GM12878 (cell line): ENCODE results near the gene RPL10. TPM values are rescaled to one million over a fixed set of nuclear protein-coding genes. Genes with fewer than 3 reads are reported as not detected.

Source experiments
- ATAC-seq: fragments of 200-7000 bp; cut with Tn5 transposase; 3 replicates; pipeline ENCODE4 v1.9.1; 2020; ENCODE audit warnings: mild to moderate bottlenecking, moderate library complexity
- BruUV-seq: library from RNA; stranded (reverse); fragments of 400-500 nt; replicated peaks from 2 replicates; lab custom pipeline; 2021; lab: Mats Ljungman, UMichigan
- CTCF ChIA-PET: fragments of 300-600 bp; sonication (Branson Sonifier 250); formaldehyde crosslinking; extraction: SDS; loops from one replicate; lab custom pipeline; 2021; ENCODE audit warnings: inconsistent platforms; lab: Yijun Ruan, JAX
- POLR2A ChIA-PET: fragments of 350-600 bp; formaldehyde crosslinking; extraction: SDS; loops from one replicate; lab custom pipeline; 2021; ENCODE audit warnings: inconsistent platforms; lab: Charles Lee
- RAD21 ChIA-PET: fragments of 300-600 bp; sonication (Branson Sonifier 250); formaldehyde crosslinking; loops from one replicate; lab custom pipeline; 2023; ENCODE audit warnings: antibody characterized with exemption; ENCODE audit not compliant: unreplicated experiment; lab: Charles Lee
- SMC1A ChIA-PET: fragments of 300-600 bp; sonication (Branson Sonifier 250); formaldehyde crosslinking; loops from one replicate; lab custom pipeline; 2023; ENCODE audit not compliant: unreplicated experiment, uncharacterized antibody; lab: Charles Lee
- DNase-seq: peaks from one replicate; pipeline ENCODE4 v3.0.0-alpha.2; 2011; ENCODE audit warnings: low read depth, low spot score
- FAIRE-seq: peaks from 3 replicates; lab custom pipeline; 2011; peaks lifted over from hg19 to GRCh38; lab: Jason Lieb, UNC
- H2AFZ ChIP-seq: 2 replicates; pipeline ENCODE4 v1.6.0; 2011; ENCODE audit warnings: low read depth, low read length, control low read depth; ENCODE audit not compliant: control insufficient read depth
- H3K27ac ChIP-seq: 2 replicates; pipeline ENCODE4 v1.5.1; 2011; ENCODE audit warnings: control low read depth; ENCODE audit not compliant: control insufficient read depth, insufficient read depth
- H3K27me3 ChIP-seq, 2 experiments: replicated peaks in 1 of 2; 2 replicates each; pipeline versions ENCODE4 v1.6.0 to v1.6.1; 2011; ENCODE audit warnings: low read length in 1 of 2; ENCODE audit not compliant: control insufficient read depth in 2 of 2, insufficient read depth in 2 of 2
- H3K36me3 ChIP-seq, 2 experiments: 2 replicates each; pipeline ENCODE4 v1.5.1; 2011; ENCODE audit warnings: low read length in 1 of 2; ENCODE audit not compliant: control insufficient read depth in 2 of 2, insufficient read depth in 2 of 2
- H3K4me1 ChIP-seq: 2 replicates; pipeline ENCODE4 v1.6.1; 2011; ENCODE audit warnings: mild to moderate bottlenecking, low read length, moderate library complexity, mixed read lengths; ENCODE audit not compliant: control insufficient read depth, insufficient read depth
- H3K4me2 ChIP-seq: 2 replicates; pipeline ENCODE4 v1.6.0; 2011; ENCODE audit warnings: control low read depth; ENCODE audit not compliant: control insufficient read depth, insufficient read depth
- H3K4me3 ChIP-seq: fragments of 200-600 bp; sonication (generic); 2 replicates; pipeline ENCODE4 v1.5.1; 2016
- H3K79me2 ChIP-seq: 2 replicates; pipeline ENCODE4 v1.6.0; 2011; ENCODE audit warnings: low read length; ENCODE audit not compliant: control insufficient read depth, insufficient read depth
- H3K9ac ChIP-seq: 2 replicates; pipeline ENCODE4 v1.8.0; 2011; ENCODE audit warnings: low read length, control low read depth, mixed read lengths; ENCODE audit not compliant: control insufficient read depth, insufficient read depth
- H3K9me3 ChIP-seq: replicated peaks from 3 replicates; pipeline ENCODE4 v1.5.1; 2011; ENCODE audit warnings: mild to moderate bottlenecking, low read length; ENCODE audit not compliant: control insufficient read depth, insufficient read depth
- H4K20me1 ChIP-seq: 2 replicates; pipeline ENCODE4 v1.6.0; 2011; ENCODE audit not compliant: control insufficient read depth, insufficient read depth
- GATAD2B ChIP-seq: fragments of 450-650 bp; conservative IDR thresholded peaks from 2 replicates; pipeline ENCODE4 v1.6.1; 2017; ENCODE audit warnings: low read depth, mild to moderate bottlenecking, moderate library complexity
- NFYA ChIP-seq: IDR thresholded peaks from 2 replicates; pipeline ENCODE4 v1.6.1; 2011; ENCODE audit warnings: low read depth, mild to moderate bottlenecking, low read length, improper control_type of control experiment, borderline replicate concordance
- NR2C2 ChIP-seq: IDR thresholded peaks from 2 replicates; pipeline ENCODE4 v1.6.1; 2011; ENCODE audit warnings: borderline replicate concordance, low read depth; ENCODE audit not compliant: control insufficient read depth, insufficient read length
- PKNOX1 ChIP-seq: fragments of 450-650 bp; IDR thresholded peaks from 2 replicates; pipeline ENCODE4 v1.6.1; 2016; ENCODE audit warnings: mild to moderate bottlenecking
- SIX5 ChIP-seq: IDR thresholded peaks from 2 replicates; pipeline ENCODE4 v1.6.1; 2011; ENCODE audit warnings: mild to moderate bottlenecking, low read depth, low read length, moderate library complexity; ENCODE audit not compliant: severe bottlenecking
- TCF3 ChIP-seq: IDR thresholded peaks from 2 replicates; pipeline ENCODE4 v1.6.1; 2012; ENCODE audit warnings: low read depth, mild to moderate bottlenecking, low read length, borderline replicate concordance; ENCODE audit not compliant: insufficient read depth
- WGBS: methylation state at CpG from one replicate; pipeline ENCODE4 v1.1.6; 2016; ENCODE audit warnings: low lambda C conversion rate; ENCODE audit not compliant: insufficient replicate concordance, insufficient coverage; ENCODE audit errors: missing lambda C conversion rate; 5-methylcytosine and 5-hydroxymethylcytosine counted together
- in situ Hi-C: fragments of 300-500 bp; cut with MboI; formaldehyde crosslinking; loops from 9 replicates; pipeline ENCODE4 v1.14.3; 2018; ENCODE audit warnings: mixed read lengths
- intact Hi-C: fragments of 100-400 bp; cut with micrococcal nuclease; formaldehyde crosslinking; loops from one replicate; pipeline ENCODE4 v1.14.2; 2022; ENCODE audit not compliant: unreplicated experiment
- polyA plus RNA-seq, 11 experiments: library from polyadenylated mRNA; depleted of rRNA in 4 of 11; unstranded in 6 of 11; stranded (reverse) in 5 of 11; fragments of >200 nt; fragmentation: Nextera tagmentation in 4 of 11; fragmentation: Illumina TruSeq in 1 of 11; extraction: Ambion mirVana in 4 of 11; extraction: Trizol in 1 of 11; gene quantifications; 1 replicate in 1 of 11; 2 replicates in 10 of 11; pipeline versions ENCODE4 v1.2.1 to v1.2.3, GENCODE V29; 2011 to 2016; ENCODE audit warnings: inconsistent platforms in 2 of 11, missing spikeins in 2 of 11, low read depth in 1 of 11
- total RNA-seq, 4 experiments: library from RNA; depleted of rRNA in 3 of 4; stranded (reverse); fragments of >200 nt in 3 of 4; fragmentation: Illumina TruSeq in 1 of 4; extraction: Trizol in 1 of 4; gene quantifications; 2 replicates each; pipeline versions ENCODE4 v1.2.1 to v1.2.3, GENCODE V29; 2013 to 2021
- TF ChIP-seq, protein P1 (sequence below): IDR thresholded peaks from 2 replicates; pipeline ENCODE4 v1.6.1; 2011; ENCODE audit warnings: mild to moderate bottlenecking, low read depth, low read length, moderate library complexity; ENCODE audit not compliant: insufficient replicate concordance

The RPL10 gene
- total and polyA plus RNA-seq, 10 of the 15 experiments (the other 5 are each of a cell fraction or from before 2014, with no cell fraction given), result 1,938 to 7,222 (median 4,494) TPM

DNA sequence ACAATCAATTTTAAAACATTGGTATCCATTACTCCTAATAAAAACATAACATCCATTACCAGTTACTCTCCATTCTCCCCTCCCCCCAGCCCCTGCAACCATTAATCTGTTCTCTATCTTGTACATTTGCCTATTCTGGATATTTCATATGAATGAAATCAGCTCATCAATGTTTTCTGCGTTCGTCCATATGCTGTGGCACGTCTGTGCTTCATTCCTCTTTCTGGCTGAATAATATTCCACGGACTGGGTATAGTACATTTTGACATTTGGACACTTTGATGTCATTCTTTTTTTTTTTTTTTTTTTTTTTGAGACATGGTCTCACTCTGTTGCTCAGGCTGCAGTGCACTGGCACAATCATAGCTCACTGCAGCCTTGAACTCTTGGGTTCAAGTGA is 5.7 kb downstream of the RPL10 start:
- no TSS peak for BruUV-seq

More for the DNA sequence above, 5.7 kb downstream of the RPL10 start:
- no peak for ATAC-seq
- Histone ChIP-seq H3K9ac (no peak overlapping the region), H3K4me1 (peaks cover 3% of the 10 kb centered on the region; the same call in 1 of the 2 replicates), H3K36me3 (peaks cover 10 to 12% of the 10 kb centered on the region in 2 experiments), H3K9me3 (no peaks in the 10 kb centered on the region), H3K27me3 (no peaks in the 10 kb centered on the region), H3K79me2 (peaks cover 11% of the 10 kb centered on the region), H4K20me1 (peaks cover 5% of the 10 kb centered on the region; the same call in 1 of the 2 replicates), H2AFZ (no peak overlapping the region), H3K27ac (no peak overlapping the region), H3K4me3 (no peak overlapping the region)
- ChIA-PET SMC1A (no interaction called here), CTCF (no interaction called here), RAD21 (no interaction called here), POLR2A (interaction anchor here (0.6 to 1.1 kb wide), 3 partner anchors 24 to 481 kb away, joined by 3 to 11 read pairs (median 3); partner anchors contain the start of gene ATP6AP1)
- in situ Hi-C loops, result no loop called here
- FAIRE-seq, result no peak
- WGBS, result 65% methylated on average over 4 of the region's 4 CpGs
- intact Hi-C loops, result no loop called here
- DNase-seq, result no peak
- TF ChIP-seq PKNOX1 (no peak), TCF3 (no peak), NFYA (no peak), GATAD2B (no peak), SIX5 (no peak), NR2C2 (no peak)
- TF ChIP-seq, protein P1, sequence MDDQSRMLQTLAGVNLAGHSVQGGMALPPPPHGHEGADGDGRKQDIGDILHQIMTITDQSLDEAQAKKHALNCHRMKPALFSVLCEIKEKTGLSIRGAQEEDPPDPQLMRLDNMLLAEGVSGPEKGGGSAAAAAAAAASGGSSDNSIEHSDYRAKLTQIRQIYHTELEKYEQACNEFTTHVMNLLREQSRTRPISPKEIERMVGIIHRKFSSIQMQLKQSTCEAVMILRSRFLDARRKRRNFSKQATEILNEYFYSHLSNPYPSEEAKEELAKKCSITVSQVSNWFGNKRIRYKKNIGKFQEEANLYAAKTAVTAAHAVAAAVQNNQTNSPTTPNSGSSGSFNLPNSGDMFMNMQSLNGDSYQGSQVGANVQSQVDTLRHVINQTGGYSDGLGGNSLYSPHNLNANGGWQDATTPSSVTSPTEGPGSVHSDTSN, result no peak
- TF ChIP-seq, all 136 proteins: peak for 0
- no peak overlapping the region for H3K4me2 ChIP-seq
